IMR-90 (cell line): Measurements from ENCODE around the gene PRPF8. TPM values are rescaled to one million over a fixed set of nuclear protein-coding genes. Genes with fewer than 3 reads are reported as not detected.

ENCODE experiments used
- ATAC-seq: fragments of 200-7000 bp; cut with Tn5 transposase; 2 replicates; pipeline ENCODE4 v1.9.1; 2020; ENCODE audit warnings: low read depth, mild to moderate bottlenecking, moderate library complexity
- BruUV-seq: library from RNA; stranded (reverse); fragments of 400-500 nt; replicated peaks from 2 replicates; lab custom pipeline; 2021; lab: Mats Ljungman, UMichigan
- CTCF ChIA-PET: fragments of 300-600 bp; formaldehyde crosslinking; extraction: SDS; loops from one replicate; lab custom pipeline; 2021; ENCODE audit warnings: antibody characterized with exemption; lab: Yijun Ruan, JAX
- POLR2A ChIA-PET: fragments of 300-600 bp; sonication (Branson Sonifier 250); formaldehyde crosslinking; loops from one replicate; lab custom pipeline; 2022; ENCODE audit warnings: antibody characterized with exemption; ENCODE audit not compliant: unreplicated experiment; lab: Charles Lee
- DNase-seq: peaks from one replicate; pipeline ENCODE4 v3.0.0; 2013
- H2AFZ ChIP-seq: replicated peaks from 2 replicates; pipeline ENCODE3; 2013; ENCODE audit warnings: low read length, mild to moderate bottlenecking; ENCODE audit not compliant: poor library complexity
- H2AK5ac ChIP-seq: 2 replicates; pipeline ENCODE4 v1.6.1; 2013; ENCODE audit warnings: low read depth, low read length, inconsistent platforms
- H2AK9ac ChIP-seq: replicated peaks from 2 replicates; pipeline ENCODE3; 2013; ENCODE audit warnings: mild to moderate bottlenecking, low read depth, low read length, moderate library complexity; ENCODE audit not compliant: poor library complexity
- H2BK120ac ChIP-seq: 2 replicates; pipeline ENCODE4 v1.6.1; 2013; ENCODE audit warnings: low read depth, low read length, inconsistent platforms
- H2BK15ac ChIP-seq: 3 replicates; pipeline ENCODE4 v1.6.1; 2013; ENCODE audit warnings: low read depth, low read length, inconsistent platforms
- H2BK20ac ChIP-seq: 2 replicates; pipeline ENCODE4 v1.6.1; 2013; ENCODE audit warnings: low read depth, mild to moderate bottlenecking, inconsistent platforms, low read length, moderate library complexity
- H2BK5ac ChIP-seq: 2 replicates; pipeline ENCODE4 v1.6.1; 2013; ENCODE audit warnings: mild to moderate bottlenecking, low read depth, low read length, inconsistent platforms; ENCODE audit not compliant: poor library complexity, severe bottlenecking
- H3K14ac ChIP-seq: replicated peaks from 2 replicates; pipeline ENCODE4 v1.6.1; 2013; ENCODE audit warnings: low read depth, low read length, inconsistent platforms
- H3K18ac ChIP-seq: 2 replicates; pipeline ENCODE4 v1.6.1; 2013; ENCODE audit warnings: low read depth, low read length, control low read depth
- H3K23ac ChIP-seq: 2 replicates; pipeline ENCODE4 v1.6.1; 2013; ENCODE audit warnings: low read depth, low read length, inconsistent platforms
- H3K27ac ChIP-seq: 2 replicates; pipeline ENCODE4 v1.5.1; 2013; ENCODE audit warnings: mild to moderate bottlenecking, control low read depth, low read length; ENCODE audit not compliant: insufficient read depth
- H3K27me3 ChIP-seq: 2 replicates; pipeline ENCODE4 v1.6.1; 2013; ENCODE audit warnings: low read length; ENCODE audit not compliant: control insufficient read depth, insufficient read depth
- H3K36me3 ChIP-seq: 2 replicates; pipeline ENCODE4 v1.6.1; 2013; ENCODE audit warnings: low read length, mixed read lengths; ENCODE audit not compliant: control insufficient read depth, insufficient read depth
- H3K4ac ChIP-seq: 2 replicates; pipeline ENCODE4 v1.6.1; 2013; ENCODE audit warnings: low read depth, low read length, inconsistent platforms
- H3K4me1 ChIP-seq: 2 replicates; pipeline ENCODE4 v1.6.1; 2013; ENCODE audit warnings: low read length, mixed read lengths; ENCODE audit not compliant: control insufficient read depth, insufficient read depth
- H3K4me2 ChIP-seq: 2 replicates; pipeline ENCODE4 v1.6.1; 2013; ENCODE audit warnings: low read depth, mild to moderate bottlenecking, control low read depth, low read length, moderate library complexity
- H3K4me3 ChIP-seq: 2 replicates; pipeline ENCODE4 v1.5.1; 2013; ENCODE audit warnings: low read depth, mild to moderate bottlenecking, control low read depth, low read length, moderate library complexity; ENCODE audit not compliant: insufficient read depth
- H3K56ac ChIP-seq: 2 replicates; pipeline ENCODE4 v1.6.1; 2013; ENCODE audit warnings: low read length, inconsistent platforms; ENCODE audit not compliant: insufficient read depth; ENCODE audit errors: extremely low read depth
- H3K79me1 ChIP-seq, 2 experiments: 2 replicates each; pipeline ENCODE4 v1.6.1; 2013; ENCODE audit warnings: low read length in 2 of 2, inconsistent platforms in 1 of 2, low read depth in 1 of 2
- H3K9ac ChIP-seq: 2 replicates; pipeline ENCODE4 v1.6.1; 2013; ENCODE audit warnings: low read depth, low read length, control low read depth
- H3K9me1 ChIP-seq: 2 replicates; pipeline ENCODE4 v1.6.1; 2013; ENCODE audit warnings: low read length, inconsistent platforms; ENCODE audit not compliant: insufficient read depth
- H3K9me3 ChIP-seq: 2 replicates; pipeline ENCODE4 v1.6.1; 2013; ENCODE audit warnings: low read length; ENCODE audit not compliant: control insufficient read depth, insufficient read depth
- H4K20me1 ChIP-seq: 2 replicates; pipeline ENCODE4 v1.6.1; 2013; ENCODE audit warnings: low read length, inconsistent platforms; ENCODE audit not compliant: insufficient read depth
- H4K5ac ChIP-seq: 2 replicates; pipeline ENCODE4 v1.6.1; 2013; ENCODE audit warnings: mild to moderate bottlenecking, low read depth, low read length, control low read depth
- H4K8ac ChIP-seq, 2 experiments: 2 replicates each; pipeline ENCODE4 v1.6.1; 2013; ENCODE audit warnings: low read depth in 2 of 2, low read length in 2 of 2, control low read depth in 1 of 2, inconsistent platforms in 1 of 2
- H4K91ac ChIP-seq: 2 replicates; pipeline ENCODE4 v1.6.1; 2013; ENCODE audit warnings: low read depth, low read length, inconsistent platforms; ENCODE audit not compliant: insufficient read depth
- BHLHE40 ChIP-seq: fragments of 150-350 bp; IDR thresholded peaks from 2 replicates; pipeline ENCODE4 v1.6.1; 2016; ENCODE audit warnings: mild to moderate bottlenecking, low read depth, low read length
- CEBPB ChIP-seq: IDR thresholded peaks from 2 replicates; pipeline ENCODE4 v1.6.1; 2012; ENCODE audit warnings: low read depth, low read length, improper control_type of control experiment
- CHD1 ChIP-seq: IDR thresholded peaks from 2 replicates; pipeline ENCODE4 v1.6.1; 2012; ENCODE audit warnings: low read depth, low read length, improper control_type of control experiment
- FOS ChIP-seq: fragments of 150-350 bp; IDR thresholded peaks from 2 replicates; pipeline ENCODE4 v1.6.1; 2016; ENCODE audit warnings: low read depth, low read length
- MAFK ChIP-seq: IDR thresholded peaks from 2 replicates; pipeline ENCODE4 v1.6.1; 2012; ENCODE audit warnings: low read depth, low read length, improper control_type of control experiment
- MXI1 ChIP-seq: IDR thresholded peaks from 2 replicates; pipeline ENCODE4 v1.6.1; 2012; ENCODE audit warnings: low read depth, mild to moderate bottlenecking, low read length, moderate library complexity, borderline replicate concordance
- NFE2L2 ChIP-seq: fragments of 150-350 bp; IDR thresholded peaks from 2 replicates; pipeline ENCODE4 v1.6.1; 2016; ENCODE audit warnings: low read depth, mild to moderate bottlenecking, low read length
- POLR2A ChIP-seq: IDR thresholded peaks from 2 replicates; pipeline ENCODE4 v1.6.1; 2012; ENCODE audit warnings: mild to moderate bottlenecking, low read depth, low read length
- RFX5 ChIP-seq: IDR thresholded peaks from 2 replicates; pipeline ENCODE4 v1.8.0; 2012; ENCODE audit warnings: low read depth, mild to moderate bottlenecking, low read length, moderate library complexity
- SMC3 ChIP-seq: fragments of 150-350 bp; IDR thresholded peaks from 2 replicates; pipeline ENCODE4 v1.6.1; 2016; ENCODE audit warnings: low read depth, mild to moderate bottlenecking, antibody characterized with exemption, low read length, moderate library complexity
- whole genome bisulfite sequencing, 2 experiments: methylation state at CpG; one replicate each; pipeline versions ENCODE4 v1.1.5 to v1.1.7; 2013; ENCODE audit warnings: missing lambda C conversion rate in 2 of 2; ENCODE audit not compliant: insufficient read length in 1 of 2; ENCODE audit errors: extremely low coverage in 2 of 2; 5-methylcytosine and 5-hydroxymethylcytosine counted together
- dilution Hi-C: fragments of 300-500 bp; cut with HindIII; formaldehyde crosslinking; loops from one replicate; pipeline ENCODE4 v1.14.3; 2018; ENCODE audit warnings: low sequenced_read_pairs; ENCODE audit not compliant: unreplicated experiment
- in situ Hi-C: fragments of 300-500 bp; cut with MboI; formaldehyde crosslinking; loops from 3 replicates; pipeline ENCODE4 v1.14.3; 2019; ENCODE audit warnings: low sequenced_read_pairs, inconsistent platforms, mixed read lengths
- intact Hi-C: fragments of 100-400 bp; cut with micrococcal nuclease; formaldehyde crosslinking; loops from 2 replicates; pipeline ENCODE4 v1.10.0; 2022
- polyA plus RNA-seq, 3 experiments: library from polyadenylated mRNA; depleted of rRNA; stranded (reverse); fragments of >200 nt; gene quantifications; 2 replicates each; pipeline ENCODE4 v1.2.3, GENCODE V29; 2012; ENCODE audit warnings: low replicate concordance in 1 of 3
- total RNA-seq: library from RNA; depleted of rRNA; stranded (reverse); fragments of >200 nt; gene quantifications from 2 replicates; pipeline ENCODE4 v1.2.3, GENCODE V29; 2012
- TF ChIP-seq, protein P1 (sequence below): fragments of 150-350 bp; IDR thresholded peaks from 2 replicates; pipeline ENCODE4 v1.6.1; 2016; ENCODE audit warnings: low read depth, mild to moderate bottlenecking, low read length, moderate library complexity, borderline replicate concordance
- TF ChIP-seq, protein P2 (sequence below): conservative IDR thresholded peaks from 2 replicates; pipeline ENCODE4 v1.5.1; 2012; ENCODE audit warnings: mild to moderate bottlenecking, low read depth, low read length, improper control_type of control experiment
- TF ChIP-seq, protein P3 (sequence below): fragments of 150-350 bp; IDR thresholded peaks from 2 replicates; pipeline ENCODE4 v1.6.1; 2017; ENCODE audit warnings: mild to moderate bottlenecking, antibody characterized with exemption, low read length, low read depth

The PRPF8 gene
- total and polyA plus RNA-seq, 2 of the 4 experiments (the other 2 are of a cell fraction): 141 to 160 TPM

DNA sequence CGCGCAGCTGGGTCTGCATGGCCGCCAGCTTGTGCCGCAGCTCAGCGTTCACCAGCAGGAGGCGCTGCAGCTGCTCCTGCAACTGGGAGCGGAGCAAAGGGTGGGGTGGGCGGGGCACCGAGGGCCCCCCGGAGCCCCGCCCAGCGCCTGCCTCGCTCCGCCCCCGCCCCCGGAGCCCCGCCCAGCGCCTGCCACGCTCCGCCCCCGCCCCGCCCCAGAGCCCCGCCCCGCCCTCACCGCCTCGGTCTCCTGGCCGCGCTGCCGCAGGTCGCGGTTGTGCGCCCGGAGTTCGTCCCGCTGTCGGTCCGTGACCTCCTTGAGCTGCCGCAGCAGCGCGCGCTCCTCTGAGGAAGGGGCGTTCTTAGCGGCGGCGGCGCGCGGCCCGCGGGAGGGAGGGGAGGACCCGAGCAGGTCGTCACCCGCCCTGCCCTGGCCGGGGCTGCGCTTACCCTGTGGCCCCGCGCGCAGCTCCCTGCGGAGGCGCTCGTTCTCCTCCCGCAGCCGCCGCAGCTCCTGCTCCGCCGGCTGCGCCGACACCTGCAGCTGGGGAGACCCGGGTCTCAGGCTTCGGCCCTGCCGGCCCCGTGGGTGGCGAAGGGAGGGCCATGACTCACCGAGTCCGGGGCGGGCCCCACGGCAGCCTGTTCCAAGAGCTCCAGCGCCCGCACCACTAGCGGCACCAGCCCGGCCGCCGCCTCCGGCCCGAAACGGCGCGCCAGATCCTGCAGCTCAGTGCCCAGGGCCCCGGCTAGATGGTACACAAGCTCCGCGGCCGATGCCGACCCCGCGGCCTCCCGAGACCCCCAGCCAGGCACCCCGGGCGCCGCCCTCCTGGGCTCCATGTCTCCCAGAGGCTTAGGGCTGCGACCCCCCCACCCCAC is 35.5 kb downstream of the PRPF8 start:
- no peak overlapping the region for H3K56ac ChIP-seq
- no peak overlapping the region for H2BK120ac ChIP-seq
- no peak overlapping the region for H4K5ac ChIP-seq
- no peaks in the 10 kb centered on the region for H3K9me3 ChIP-seq
- peak overlapping the region; percentile 96 for H2AK9ac ChIP-seq
- no peak overlapping the region for H3K18ac ChIP-seq
- H3K79me1 ChIP-seq: peaks cover 8 to 10% of the 10 kb centered on the region in 2 experiments
- dilution Hi-C loops (no loop called here), in situ Hi-C loops (loop anchor here (5.0 kb wide), 1 partner anchor 72 kb away; no protein-coding TSS in a partner anchor), intact Hi-C loops (loop anchor here (1.0 to 5.0 kb wide), 2 partner anchors 75 to 392 kb away; no protein-coding TSS in a partner anchor)
- DNase-seq (peak; percentile 94), ATAC-seq (peak; percentile 82)
- no peak overlapping the region; the same call in 1 of the 2 replicates for H4K91ac ChIP-seq
- H3K9me1 ChIP-seq: peaks cover 18% of the 10 kb centered on the region
- H3K9ac ChIP-seq: peak overlapping the region; percentile 46
- H2AK5ac ChIP-seq: no peak overlapping the region
- no peak overlapping the region for H2BK20ac ChIP-seq
- no peaks in the 10 kb centered on the region for H3K27me3 ChIP-seq
- POLR2A ChIA-PET: interaction anchor here (0.6 to 1.1 kb wide), 4 partner anchors 22 to 384 kb away, joined by 3 to 4 read pairs (median 3); no protein-coding TSS in a partner anchor
- H2BK5ac ChIP-seq: peak overlapping the region; percentile 78
- peak overlapping the region; percentile 17 for H3K23ac ChIP-seq
- peak overlapping the region; percentile 64; the same call in 1 of the 2 replicates for H3K4ac ChIP-seq
- H3K14ac ChIP-seq: no peak overlapping the region
- H2BK15ac ChIP-seq: no peak overlapping the region
- H3K4me3 ChIP-seq: peak overlapping the region; percentile 83
- CTCF ChIA-PET: interaction anchor here (0.7 to 2.8 kb wide), 9 partner anchors 11 to 134 kb away, joined by 3 to 25 read pairs (median 5); no protein-coding TSS in a partner anchor
- no peak overlapping the region for H4K8ac ChIP-seq
- peak overlapping the region; percentile 84 for H3K4me2 ChIP-seq
- BruUV-seq: no TSS peak
- H3K27ac ChIP-seq: peak overlapping the region; percentile 62
- peaks cover 36% of the 10 kb centered on the region for H3K36me3 ChIP-seq
- 0% methylated on average over 52 of the region's 100 CpGs; no CpG with 5 or more reads in 1 of the 2 experiments for WGBS, 2 experiments
- H4K20me1 ChIP-seq: peaks cover 24% of the 10 kb centered on the region
- H3K4me1 ChIP-seq: peaks cover 22% of the 10 kb centered on the region
- H2AFZ ChIP-seq: peak overlapping the region; percentile 94
- peak; percentile 32; the same call in 1 of the 2 replicates for TF ChIP-seq BHLHE40
- TF ChIP-seq FOS: peak; percentile 66; the same call in 1 of the 2 replicates
- TF ChIP-seq, protein P1, sequence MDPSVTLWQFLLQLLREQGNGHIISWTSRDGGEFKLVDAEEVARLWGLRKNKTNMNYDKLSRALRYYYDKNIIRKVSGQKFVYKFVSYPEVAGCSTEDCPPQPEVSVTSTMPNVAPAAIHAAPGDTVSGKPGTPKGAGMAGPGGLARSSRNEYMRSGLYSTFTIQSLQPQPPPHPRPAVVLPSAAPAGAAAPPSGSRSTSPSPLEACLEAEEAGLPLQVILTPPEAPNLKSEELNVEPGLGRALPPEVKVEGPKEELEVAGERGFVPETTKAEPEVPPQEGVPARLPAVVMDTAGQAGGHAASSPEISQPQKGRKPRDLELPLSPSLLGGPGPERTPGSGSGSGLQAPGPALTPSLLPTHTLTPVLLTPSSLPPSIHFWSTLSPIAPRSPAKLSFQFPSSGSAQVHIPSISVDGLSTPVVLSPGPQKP: no peak
- TF ChIP-seq CHD1: 0 out of 2 replicates have a peak, but pooled peaks have one; percentile 6
- no peak; the same call in 1 of the 2 replicates for TF ChIP-seq SMC3
- TF ChIP-seq POLR2A: peak; percentile 57
- no peak for TF ChIP-seq CEBPB
- peak; percentile 77 for TF ChIP-seq MXI1
- TF ChIP-seq, protein P2, sequence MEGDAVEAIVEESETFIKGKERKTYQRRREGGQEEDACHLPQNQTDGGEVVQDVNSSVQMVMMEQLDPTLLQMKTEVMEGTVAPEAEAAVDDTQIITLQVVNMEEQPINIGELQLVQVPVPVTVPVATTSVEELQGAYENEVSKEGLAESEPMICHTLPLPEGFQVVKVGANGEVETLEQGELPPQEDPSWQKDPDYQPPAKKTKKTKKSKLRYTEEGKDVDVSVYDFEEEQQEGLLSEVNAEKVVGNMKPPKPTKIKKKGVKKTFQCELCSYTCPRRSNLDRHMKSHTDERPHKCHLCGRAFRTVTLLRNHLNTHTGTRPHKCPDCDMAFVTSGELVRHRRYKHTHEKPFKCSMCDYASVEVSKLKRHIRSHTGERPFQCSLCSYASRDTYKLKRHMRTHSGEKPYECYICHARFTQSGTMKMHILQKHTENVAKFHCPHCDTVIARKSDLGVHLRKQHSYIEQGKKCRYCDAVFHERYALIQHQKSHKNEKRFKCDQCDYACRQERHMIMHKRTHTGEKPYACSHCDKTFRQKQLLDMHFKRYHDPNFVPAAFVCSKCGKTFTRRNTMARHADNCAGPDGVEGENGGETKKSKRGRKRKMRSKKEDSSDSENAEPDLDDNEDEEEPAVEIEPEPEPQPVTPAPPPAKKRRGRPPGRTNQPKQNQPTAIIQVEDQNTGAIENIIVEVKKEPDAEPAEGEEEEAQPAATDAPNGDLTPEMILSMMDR: peak; percentile 99
- no peak for TF ChIP-seq RFX5
- TF ChIP-seq MAFK: no peak
- no peak for TF ChIP-seq NFE2L2
- TF ChIP-seq, protein P3, sequence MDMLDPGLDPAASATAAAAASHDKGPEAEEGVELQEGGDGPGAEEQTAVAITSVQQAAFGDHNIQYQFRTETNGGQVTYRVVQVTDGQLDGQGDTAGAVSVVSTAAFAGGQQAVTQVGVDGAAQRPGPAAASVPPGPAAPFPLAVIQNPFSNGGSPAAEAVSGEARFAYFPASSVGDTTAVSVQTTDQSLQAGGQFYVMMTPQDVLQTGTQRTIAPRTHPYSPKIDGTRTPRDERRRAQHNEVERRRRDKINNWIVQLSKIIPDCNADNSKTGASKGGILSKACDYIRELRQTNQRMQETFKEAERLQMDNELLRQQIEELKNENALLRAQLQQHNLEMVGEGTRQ: no peak
